Smooth muscle cell (in vitro differentiated cells): ENCODE measurements around the gene RPL14. TPM values are rescaled to one million over a fixed set of nuclear protein-coding genes. Genes with fewer than 3 reads are reported as not detected.

ENCODE experiments used
- DNase-seq: peaks from one replicate; lab custom pipeline; 2025; ENCODE audit not compliant: unreplicated experiment; lab: John Stamatoyannopoulos, UW
- H2AFZ ChIP-seq: fragments of 200-600 bp; sonication (generic); 2 replicates; pipeline ENCODE4 v1.6.0; 2016; ENCODE audit warnings: antibody characterized with exemption, low read depth, mild to moderate bottlenecking
- H3F3A ChIP-seq: fragments of 200-600 bp; sonication (generic); 2 replicates; pipeline ENCODE4 v1.6.0; 2017; ENCODE audit warnings: antibody characterized with exemption, low read depth
- H3K27ac ChIP-seq: fragments of 200-600 bp; sonication (generic); 2 replicates; pipeline ENCODE4 v1.5.1; 2016; ENCODE audit warnings: low read depth, mild to moderate bottlenecking
- H3K27me3 ChIP-seq: fragments of 200-600 bp; sonication (generic); 2 replicates; pipeline ENCODE4 v1.6.1; 2016; ENCODE audit warnings: low read depth, mild to moderate bottlenecking
- H3K36me3 ChIP-seq: fragments of 200-600 bp; sonication (generic); 2 replicates; pipeline ENCODE4 v1.5.1; 2016; ENCODE audit warnings: low read depth
- H3K4me1 ChIP-seq: fragments of 200-600 bp; sonication (generic); 2 replicates; pipeline ENCODE4 v1.5.1; 2016; ENCODE audit warnings: low read depth
- H3K4me2 ChIP-seq: fragments of 200-600 bp; sonication (generic); 2 replicates; pipeline ENCODE4 v1.6.0; 2016; ENCODE audit warnings: mild to moderate bottlenecking
- H3K4me3 ChIP-seq: fragments of 200-600 bp; sonication (generic); 2 replicates; pipeline ENCODE4 v1.5.1; 2016; ENCODE audit warnings: mild to moderate bottlenecking
- H3K79me2 ChIP-seq: fragments of 200-600 bp; sonication (generic); 2 replicates; pipeline ENCODE4 v1.6.0; 2016; ENCODE audit warnings: low read depth, mild to moderate bottlenecking
- H3K9ac ChIP-seq: fragments of 200-600 bp; sonication (generic); 2 replicates; pipeline ENCODE4 v1.6.0; 2016; ENCODE audit warnings: low read depth
- H3K9me3 ChIP-seq: fragments of 200-600 bp; sonication (generic); replicated peaks from 2 replicates; pipeline ENCODE4 v1.5.1; 2016; ENCODE audit warnings: low read depth
- H4K20me1 ChIP-seq: fragments of 200-600 bp; sonication (generic); 2 replicates; pipeline ENCODE4 v1.6.0; 2016; ENCODE audit warnings: low read depth
- CTCF ChIP-seq: fragments of 200-600 bp; sonication (generic); IDR thresholded peaks from 2 replicates; pipeline ENCODE4 v1.5.1; 2017; ENCODE audit warnings: borderline replicate concordance, mild to moderate bottlenecking, antibody characterized with exemption; ENCODE audit not compliant: insufficient read depth, poor library complexity, severe bottlenecking
- WGBS: methylation state at CpG from one replicate; pipeline ENCODE4 v1.1.7; 2016; ENCODE audit warnings: low lambda C conversion rate; 5-methylcytosine and 5-hydroxymethylcytosine counted together
- polyA plus RNA-seq: library from polyadenylated mRNA; unstranded; fragments of >200 nt; fragmentation: Nextera tagmentation; extraction: Ambion mirVana; gene quantifications from 2 replicates; pipeline ENCODE4 v1.2.1, GENCODE V29; 2016
- small RNA-seq: library from RNA; depleted of rRNA; stranded (forward); fragments of <200 nt; gene quantifications from one replicate; pipeline ENCODE3, GENCODE V24; 2014
- total RNA-seq: library from RNA; depleted of rRNA; stranded (reverse); fragments of >200 nt; gene quantifications from 2 replicates; pipeline ENCODE4 v1.2.3, GENCODE V29; 2014

The RPL14 gene
- total and polyA plus RNA-seq, 2 experiments from 2014 or later = 396 to 403 TPM

- Histone ChIP-seq H3K9ac (no peak overlapping the region), H3F3A (no peaks in the 10 kb centered on the region), H4K20me1 (no peaks in the 10 kb centered on the region), H3K36me3 (no peaks in the 10 kb centered on the region), H3K79me2 (no peaks in the 10 kb centered on the region), H3K9me3 (no peaks in the 10 kb centered on the region), H3K27me3 (no peaks in the 10 kb centered on the region), H3K4me3 (no peak overlapping the region), H3K4me2 (no peak overlapping the region), H3K4me1 (no peaks in the 10 kb centered on the region), H3K27ac (no peak overlapping the region), H2AFZ (no peak overlapping the region)
- TF ChIP-seq CTCF = no peak
- no peak for DNase-seq
- 100% methylated on average over 1 of the region's 1 CpG for WGBS
Measured at GRCh38 chr3:40518067-40518466, 60.9 kb downstream of the RPL14 start.

Small RNA genes lying within 50 kb of the gene (small RNA-seq; reads per million reads assigned to genes)
- gene RNU5B-2P = 0.08 reads per million

Other genes starting within 250 kb of the RPL14 start
- gene EIF1B, start 147.6 kb upstream of the RPL14 start, total RNA-seq = 36.9 and 46.8 TPM in 2 replicates
- gene EIF1B, start 147.6 kb upstream of the RPL14 start, polyA plus RNA-seq = 87.7 and 91.7 TPM in 2 replicates
- gene ENTPD3, start 70.2 kb upstream of the RPL14 start, total RNA-seq = 2.8 and 4.0 TPM in 2 replicates
- 1.5 and 3.9 TPM in 2 replicates for gene ENTPD3, start 70.2 kb upstream of the RPL14 start, polyA plus RNA-seq
- gene ZNF619, start 19.8 kb downstream of the RPL14 start, total RNA-seq = 2.5 and 2.7 TPM in 2 replicates
- gene ZNF619, start 19.8 kb downstream of the RPL14 start, polyA plus RNA-seq = 0.70 and 1.1 TPM in 2 replicates
- 0.58 and 0.99 TPM in 2 replicates for gene ZNF620, start 48.7 kb downstream of the RPL14 start, total RNA-seq
- 0.63 and 1.9 TPM in 2 replicates for gene ZNF620, start 48.7 kb downstream of the RPL14 start, polyA plus RNA-seq
- 18.3 and 20.3 TPM in 2 replicates for gene ZNF621, start 67.6 kb downstream of the RPL14 start, total RNA-seq
- gene ZNF621, start 67.6 kb downstream of the RPL14 start, polyA plus RNA-seq = 3.4 and 5.9 TPM in 2 replicates